H1 (cell line): Measurements from ENCODE around the gene SMIM28.

Experiments
- CREB1 ChIP-seq: IDR thresholded peaks from 2 replicates; pipeline ENCODE4 v1.6.1; 2012; ENCODE audit warnings: inconsistent platforms
- CTCF ChIP-seq, 3 experiments: IDR thresholded peaks; 1 replicate in 2 of 3; 2 replicates in 1 of 3; pipeline versions ENCODE4 v1.5.1 to v1.6.1; 2011; ENCODE audit warnings: low read length in 3 of 3, mild to moderate bottlenecking in 3 of 3, inconsistent platforms in 2 of 3, low read depth in 1 of 3, moderate library complexity in 1 of 3; ENCODE audit not compliant: insufficient read depth in 1 of 3; ENCODE audit errors: control extremely low read depth in 1 of 3
- PHF8 ChIP-seq: fragments of 200-600 bp; sonication (generic); conservative IDR thresholded peaks from 2 replicates; pipeline ENCODE4 v1.7.1; 2012; ENCODE audit warnings: low read depth, mild to moderate bottlenecking, inconsistent platforms, low read length, moderate library complexity
- TBP ChIP-seq: IDR thresholded peaks from 2 replicates; pipeline ENCODE4 v1.6.1; 2011; ENCODE audit warnings: low read depth, low read length, improper control_type of control experiment

- no peak for TF ChIP-seq CTCF (IDR thresholded peaks at IDR 0.05; ENCODE audit: control extremely low read depth in 1 of 3, insufficient read depth in 1 of 3, low read depth in 1 of 3, low read length in 3 of 3)
- no peak for TF ChIP-seq CREB1
- TF ChIP-seq TBP: no peak
- no peak for TF ChIP-seq PHF8
Observed at GRCh38 chr6:138331984-138332383, 45.7 kb upstream of the SMIM28 start.
